Esophagus mucosa (tissue), 1 donor: ENCODE data around the gene ACKR3. TPM values are rescaled to one million over a fixed set of nuclear protein-coding genes. Genes with fewer than 3 reads are reported as not detected.

Experiments used
- ATAC-seq: fragments of 200-7000 bp; cut with Tn5 transposase; one replicate; pipeline ENCODE4 v1.9.1; 2020
- total RNA-seq: library from RNA; stranded (reverse); gene quantifications from one replicate; pipeline ENCODE4 v1.2.4, GENCODE V29; 2023
- donor health status: DM: yes; HTN: yes; CAD: no.

ACKR3 gene
- total RNA-seq, 1 donor from 2014 or later: 6.3 TPM

GRCh38 chr2:236587861-236588815 lies 18.5 kb downstream of the ACKR3 start:
- peak; percentile 81 for ATAC-seq

DNA sequence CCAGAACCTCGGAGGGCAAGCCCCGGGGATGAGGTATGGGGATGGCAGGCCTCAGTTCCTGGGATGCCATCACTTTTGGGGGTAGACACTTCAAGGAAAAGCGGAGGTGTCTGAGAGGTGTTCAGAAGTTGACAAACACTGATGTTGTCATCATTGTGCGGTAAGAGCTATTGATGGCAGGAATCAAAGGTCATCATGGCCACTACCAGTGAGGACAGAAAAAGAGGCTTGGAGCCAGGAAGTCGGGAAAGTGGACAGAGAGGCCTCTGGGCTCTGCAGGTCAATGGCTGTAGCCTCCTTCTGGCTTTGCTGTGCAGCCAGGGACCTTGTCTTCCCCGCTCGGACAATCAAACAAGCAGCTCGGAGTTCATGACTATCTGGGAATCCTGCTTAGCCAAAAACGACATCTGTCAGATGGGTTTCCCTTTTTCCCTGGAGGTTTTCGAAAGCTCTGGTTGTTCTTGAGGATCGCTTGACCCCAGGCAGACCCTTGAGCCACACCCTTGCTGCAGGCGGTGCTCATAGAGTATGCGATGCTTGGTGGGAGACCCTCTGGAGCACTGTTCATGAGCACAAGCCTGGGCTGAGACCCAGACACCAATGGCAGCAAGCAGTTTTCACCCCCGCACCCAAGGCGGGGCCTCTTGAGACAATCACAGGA lies 19.4 kb downstream of the ACKR3 start:
- no peak for ATAC-seq

DNA sequence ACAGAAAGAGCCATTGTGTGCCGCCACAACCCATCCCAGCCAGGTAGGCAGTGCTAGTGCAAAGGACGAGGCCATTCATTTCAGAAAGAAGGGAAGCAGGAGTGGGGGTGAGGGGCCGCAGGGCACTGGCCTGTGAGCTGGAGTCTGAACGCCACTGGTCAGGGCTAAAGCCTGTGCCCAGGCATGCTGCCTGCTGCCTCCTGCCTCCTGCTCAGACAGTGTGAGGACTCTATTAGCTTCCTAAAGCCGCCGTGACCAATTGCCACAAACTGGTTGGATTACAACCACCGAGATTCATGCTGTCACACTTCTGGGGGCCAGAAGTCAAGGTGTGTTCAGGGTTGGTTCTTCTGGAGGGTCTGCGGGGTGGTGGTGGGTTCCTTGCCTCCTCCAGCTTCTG lies 21.2 kb downstream of the ACKR3 start:
- no peak for ATAC-seq

DNA sequence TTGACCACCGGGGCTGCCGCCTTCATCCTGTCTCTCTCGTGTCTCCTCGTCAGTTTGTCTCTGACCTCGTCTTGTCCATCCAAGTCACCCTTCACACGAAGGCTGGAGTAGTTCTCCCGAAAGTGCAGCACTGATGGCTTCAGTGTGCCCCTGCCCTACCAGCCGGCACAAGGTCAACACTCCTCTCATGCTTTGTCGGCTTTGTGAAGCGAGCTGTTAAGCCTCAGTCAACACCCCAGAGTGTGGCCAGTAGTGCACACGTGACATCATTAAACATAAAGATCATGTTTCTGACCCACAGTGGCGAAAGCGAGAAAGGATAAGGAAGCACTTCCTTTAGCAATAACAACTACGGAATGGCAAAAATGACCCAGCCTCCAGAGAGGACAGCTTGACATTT lies 23.2 kb downstream of the ACKR3 start:
- ATAC-seq: no peak

DNA sequence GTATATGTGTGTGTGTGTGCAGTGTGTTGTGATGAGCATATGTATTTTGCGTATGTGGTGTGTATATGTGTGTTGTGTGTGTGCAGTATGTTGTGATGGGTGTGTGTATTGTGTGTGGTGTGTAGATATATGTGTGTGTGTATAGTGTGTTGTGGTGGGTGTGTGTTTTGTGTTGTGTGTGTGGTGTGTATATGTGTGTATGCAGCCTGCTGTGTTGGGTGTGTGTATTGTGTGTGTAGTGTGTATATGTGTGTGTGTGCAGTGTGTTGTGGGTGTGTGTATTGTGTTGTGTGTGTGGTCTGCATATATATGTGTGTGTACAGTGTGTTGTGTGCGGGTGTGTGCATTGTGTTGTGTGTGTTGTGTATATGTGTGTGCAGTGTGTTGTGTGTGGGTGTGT lies 23.9 kb downstream of the ACKR3 start:
- no peak for ATAC-seq

GRCh38 chr2:236593956-236594355 lies 24.3 kb downstream of the ACKR3 start:
- no peak for ATAC-seq

DNA sequence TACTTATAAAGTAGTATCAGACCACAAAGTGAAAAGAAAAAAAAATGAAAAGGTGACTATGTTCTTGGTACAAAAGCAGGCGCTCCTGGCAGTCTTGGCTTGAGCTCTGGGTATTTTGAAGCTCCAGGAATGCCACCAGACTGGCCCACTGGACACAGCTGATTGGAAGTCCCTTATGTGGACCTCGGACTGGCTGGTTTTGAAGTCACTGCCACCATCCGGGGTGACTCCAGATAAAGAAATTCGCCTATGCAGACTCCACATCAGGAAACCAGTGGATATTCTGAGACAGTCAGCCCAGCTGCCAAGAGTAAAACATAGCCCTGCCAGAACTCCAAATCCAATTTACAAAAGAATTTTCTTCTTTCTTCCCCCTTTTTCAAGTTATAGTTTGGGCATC lies 28.0 kb downstream of the ACKR3 start:
- no peak for ATAC-seq

DNA sequence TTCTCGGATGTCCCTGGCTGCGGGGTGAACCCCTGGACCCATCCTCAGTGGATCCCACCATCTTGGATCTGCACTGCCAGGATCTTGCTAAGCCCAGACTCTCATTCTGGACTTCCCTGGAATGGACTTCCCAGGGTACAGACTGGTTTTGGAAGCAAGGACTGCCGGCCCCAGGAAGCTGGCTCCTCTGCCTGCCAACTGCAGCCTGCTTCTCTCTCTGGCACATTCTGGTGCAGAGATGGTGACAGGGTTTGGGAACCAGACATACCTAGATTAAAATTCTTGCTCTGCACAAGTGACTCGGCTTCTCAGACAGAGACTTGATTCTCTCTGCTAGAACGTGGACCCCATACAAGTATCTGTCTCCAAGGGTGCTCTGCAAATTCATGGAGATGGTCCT lies 29.4 kb downstream of the ACKR3 start:
- ATAC-seq: no peak

DNA sequence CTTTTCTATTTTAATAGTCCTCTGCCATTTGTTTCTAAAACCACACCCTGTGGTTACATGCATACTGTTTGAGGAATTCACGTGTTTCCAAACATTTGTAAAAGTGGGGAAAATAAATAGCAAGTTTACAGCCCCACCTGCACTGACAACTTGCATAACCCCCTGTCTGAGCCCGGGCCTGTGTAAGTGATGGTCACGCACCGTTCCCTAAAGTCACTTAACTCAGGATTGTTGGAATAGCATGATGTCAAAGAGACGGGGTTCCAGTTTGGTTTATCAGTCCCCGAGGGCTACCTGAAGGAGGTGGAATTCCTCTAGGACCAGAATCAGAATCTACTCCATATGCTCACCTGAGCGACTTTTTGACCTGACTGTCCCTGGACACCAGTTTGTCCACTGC lies 30.5 kb downstream of the ACKR3 start:
- no peak for ATAC-seq

- ATAC-seq: peak; percentile 89
These were observed 31.3 kb downstream of the ACKR3 start for GRCh38 chr2:236600892-236601291.

DNA sequence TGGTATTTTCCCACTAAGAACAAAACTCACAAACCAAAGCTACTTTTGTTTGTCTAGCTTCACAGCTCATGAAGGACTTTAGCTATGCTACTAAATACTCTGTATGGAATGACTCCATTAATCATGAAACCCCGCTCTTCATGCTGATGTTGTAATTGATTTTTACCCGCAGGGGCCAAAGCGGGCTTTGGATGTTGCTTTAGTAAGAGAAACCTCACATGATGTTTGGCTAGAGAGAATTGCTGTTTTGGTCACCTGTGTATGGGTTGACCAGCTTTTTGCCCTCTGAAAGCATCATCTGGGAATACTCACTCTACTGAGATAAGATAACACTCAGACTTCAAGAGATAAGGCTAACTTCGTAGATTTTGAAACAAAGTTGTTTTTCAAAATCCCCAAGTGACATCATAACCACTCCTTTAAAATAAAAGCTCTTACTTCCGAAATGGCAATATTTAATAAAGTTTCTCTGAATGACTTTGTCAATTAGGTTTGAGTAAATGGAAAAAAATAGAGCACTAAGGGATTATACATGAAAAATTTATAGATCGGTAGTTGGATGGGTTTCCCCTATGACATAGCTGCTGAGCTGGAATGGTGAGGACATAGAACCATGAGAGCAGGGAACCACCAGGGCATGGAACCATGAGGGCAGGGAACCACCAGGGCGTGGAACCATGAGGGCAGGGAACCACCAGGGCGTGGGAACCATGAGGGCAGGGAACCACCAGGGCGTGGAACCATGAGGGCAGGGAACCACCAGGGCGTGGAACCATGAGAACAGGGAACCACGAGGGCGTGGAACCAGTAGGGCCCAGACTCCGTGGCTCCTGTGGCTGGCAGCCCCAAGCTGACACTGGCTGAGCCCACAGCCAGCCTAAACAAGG lies 31.9 kb downstream of the ACKR3 start:
- ATAC-seq: peak; percentile 66

GRCh38 chr2:236602678-236603077 lies 33.1 kb downstream of the ACKR3 start:
- no peak for ATAC-seq

DNA sequence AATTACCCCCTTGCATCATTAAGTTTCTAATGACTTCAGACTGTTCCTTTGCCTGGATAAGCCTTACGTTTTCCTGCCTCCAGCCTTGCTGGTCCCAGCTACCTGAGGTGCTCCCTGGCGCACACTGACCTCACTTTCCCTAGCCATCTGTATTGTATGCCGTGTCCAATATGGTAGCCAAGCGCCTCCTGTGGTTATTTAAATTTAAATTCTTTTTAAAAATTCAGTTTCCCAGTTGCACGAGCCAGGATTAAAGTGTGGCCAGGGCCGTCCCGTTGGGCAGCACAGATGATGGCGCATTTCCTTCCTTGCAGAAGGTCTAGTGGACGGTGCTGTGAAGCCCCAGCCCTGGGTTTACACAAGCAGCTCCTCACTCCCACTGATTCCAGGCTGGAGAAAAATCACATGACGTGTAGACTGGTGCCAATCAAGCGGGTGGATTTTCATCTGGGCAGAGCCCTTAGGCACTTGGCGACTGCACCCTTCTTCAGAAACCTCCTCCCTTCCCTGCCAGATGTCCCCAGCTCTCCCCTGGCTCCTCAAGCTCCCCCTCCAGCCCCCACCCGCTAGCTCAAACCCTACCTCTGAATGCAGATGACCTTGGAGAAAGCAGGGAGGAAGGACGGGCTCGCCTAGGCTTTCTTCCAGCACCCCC lies 33.9 kb downstream of the ACKR3 start:
- no peak for ATAC-seq

DNA sequence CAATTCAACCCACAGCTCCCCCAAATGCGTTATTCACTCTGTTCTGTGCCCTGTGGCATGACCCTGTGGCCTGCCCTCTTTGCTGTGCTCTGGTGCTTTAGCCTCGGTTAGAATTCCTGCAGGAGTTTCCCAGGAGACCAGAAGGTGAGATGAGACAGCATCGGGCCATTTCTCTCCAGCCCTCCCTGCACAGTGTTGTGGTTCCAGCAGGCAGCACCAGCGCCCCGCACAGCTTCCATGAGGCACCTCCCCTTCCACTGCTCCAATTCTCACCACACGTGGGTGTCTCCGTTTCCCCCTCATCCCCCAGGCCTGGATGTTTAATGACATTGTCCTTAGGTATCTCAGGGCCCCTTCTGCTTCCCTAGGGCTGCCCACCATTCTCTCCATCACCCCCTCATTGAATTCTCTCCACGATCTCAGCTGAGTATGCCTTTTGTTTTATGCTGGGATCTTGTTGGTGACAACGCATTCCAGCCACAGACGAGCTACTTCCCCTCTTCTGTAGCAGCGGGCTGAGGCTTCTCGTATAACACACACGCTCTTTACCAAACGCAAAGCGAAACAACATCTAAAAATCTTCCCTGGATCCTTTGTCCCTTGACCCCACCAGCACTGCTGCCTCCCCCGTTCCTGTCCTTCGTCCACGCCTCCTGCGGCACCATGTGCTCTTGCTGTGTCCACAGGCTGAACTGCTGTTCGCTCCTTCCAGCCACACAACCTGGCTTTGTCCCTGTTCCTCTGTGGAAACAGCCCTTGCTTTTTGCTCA lies 35.1 kb downstream of the ACKR3 start:
- ATAC-seq: no peak

DNA sequence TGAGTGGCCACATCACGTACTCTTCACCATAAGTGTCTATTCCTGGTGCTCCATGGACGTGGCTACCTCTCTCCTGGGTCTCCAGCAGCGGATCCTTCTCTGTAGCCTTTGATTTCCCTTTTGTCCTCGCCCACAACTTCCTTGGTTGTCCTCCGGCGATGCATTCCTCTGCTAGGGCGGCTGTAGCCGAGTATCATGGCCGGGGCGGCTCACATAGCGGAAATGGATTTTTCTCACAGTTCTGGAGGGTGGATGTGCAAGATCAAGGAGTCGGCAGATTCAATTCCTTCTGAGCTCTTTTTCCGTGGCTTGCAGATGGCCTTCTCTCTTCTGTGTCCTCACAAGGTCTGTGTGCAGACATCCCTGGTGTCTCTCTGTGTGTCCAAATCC lies 35.7 kb downstream of the ACKR3 start:
- no peak for ATAC-seq

GRCh38 chr2:236606023-236606422 lies 36.4 kb downstream of the ACKR3 start:
- ATAC-seq: no peak

- ATAC-seq: peak; percentile 39
These were observed 38.0 kb downstream of the ACKR3 start for GRCh38 chr2:236607471-236608187.

GRCh38 chr2:236608188-236608525 lies 38.5 kb downstream of the ACKR3 start:
- ATAC-seq: no peak

GRCh38 chr2:236608710-236609109 lies 39.1 kb downstream of the ACKR3 start:
- ATAC-seq: no peak

GRCh38 chr2:236610991-236611821 lies 41.6 kb downstream of the ACKR3 start:
- no peak for ATAC-seq
